Endothelial cell of umbilical vein (primary cell): ENCODE results near the gene TTC23L. TPM values are rescaled to one million over a fixed set of nuclear protein-coding genes. Genes with fewer than 3 reads are reported as not detected.

Experiments
- BruUV-seq: library from RNA; stranded (reverse); fragments of 400-500 nt; replicated peaks from 2 replicates; lab custom pipeline; 2021; lab: Mats Ljungman, UMichigan
- CTCF ChIA-PET: fragments of 300-600, 350-600 bp; sonication (Branson Sonifier 250); formaldehyde crosslinking; loops from one replicate; lab custom pipeline; 2021; ENCODE audit warnings: antibody characterized with exemption, inconsistent platforms; lab: Charles Lee
- POLR2A ChIA-PET: fragments of 300-600, 350-600 bp; sonication (Branson Sonifier 250); formaldehyde crosslinking; loops from one replicate; lab custom pipeline; 2021; ENCODE audit warnings: antibody characterized with exemption, inconsistent platforms; lab: Charles Lee
- DNase-seq: peaks from one replicate; pipeline ENCODE4 v3.0.0-alpha.2; 2011; ENCODE audit warnings: low read depth, low spot score
- FAIRE-seq: peaks from 2 replicates; lab custom pipeline; 2011; peaks lifted over from hg19 to GRCh38; lab: Jason Lieb, UNC
- H2AFZ ChIP-seq: 2 replicates; pipeline ENCODE4 v1.6.0; 2012; ENCODE audit warnings: low read depth, low read length, control low read depth, inconsistent platforms
- H3K27ac ChIP-seq: 2 replicates; pipeline ENCODE4 v1.5.1; 2011; ENCODE audit warnings: low read depth, mild to moderate bottlenecking, control low read depth, low read length, moderate library complexity; ENCODE audit not compliant: insufficient read depth
- H3K27me3 ChIP-seq, 2 experiments: 2 replicates each; pipeline versions ENCODE4 v1.6.0 to v1.6.1; 2011; ENCODE audit warnings: low read length in 2 of 2, mixed read lengths in 1 of 2; ENCODE audit not compliant: control insufficient read depth in 2 of 2, insufficient read depth in 2 of 2
- H3K36me3 ChIP-seq, 2 experiments: 2 replicates in 1 of 2; 3 replicates in 1 of 2; pipeline ENCODE4 v1.5.1; 2011; ENCODE audit warnings: low read length in 2 of 2, mild to moderate bottlenecking in 1 of 2, moderate library complexity in 1 of 2; ENCODE audit not compliant: control insufficient read depth in 2 of 2, insufficient read depth in 2 of 2; ENCODE audit errors: extremely low read depth in 1 of 2
- H3K4me1 ChIP-seq: 3 replicates; pipeline ENCODE4 v1.5.1; 2011; ENCODE audit warnings: mild to moderate bottlenecking, low read length; ENCODE audit not compliant: control insufficient read depth, insufficient read depth; ENCODE audit errors: extremely low read depth
- H3K4me2 ChIP-seq: 2 replicates; pipeline ENCODE4 v1.6.1; 2011; ENCODE audit warnings: low read length, control low read depth, mixed read lengths; ENCODE audit not compliant: insufficient read depth
- H3K4me3 ChIP-seq, 3 experiments: fragments of 200-600 bp in 1 of 3; sonication (generic), shearing (Covaris generic) in 1 of 3; replicated peaks in 1 of 3; 2 replicates each; pipeline ENCODE4 v1.5.1; 2011 to 2016; ENCODE audit warnings: control low read depth in 3 of 3, low read length in 3 of 3, mild to moderate bottlenecking in 2 of 3, inconsistent platforms in 1 of 3, low read depth in 1 of 3, moderate library complexity in 1 of 3; ENCODE audit not compliant: insufficient read depth in 1 of 3
- H3K79me2 ChIP-seq: 2 replicates; pipeline ENCODE4 v1.6.0; 2012; ENCODE audit warnings: low read length, inconsistent platforms; ENCODE audit not compliant: control insufficient read depth, insufficient read depth
- H3K9ac ChIP-seq: replicated peaks from 2 replicates; pipeline ENCODE3; 2011; ENCODE audit warnings: low read length, control low read depth; ENCODE audit not compliant: insufficient read depth; ENCODE audit errors: extremely low read depth
- H3K9me1 ChIP-seq: replicated peaks from 3 replicates; pipeline ENCODE4 v1.6.0; 2011; ENCODE audit warnings: mild to moderate bottlenecking, low read length; ENCODE audit not compliant: control insufficient read depth, insufficient read depth; ENCODE audit errors: extremely low read depth
- H3K9me3 ChIP-seq: replicated peaks from 2 replicates; pipeline ENCODE4 v1.5.1; 2012; ENCODE audit warnings: low read length, inconsistent platforms; ENCODE audit not compliant: control insufficient read depth, insufficient read depth
- H4K20me1 ChIP-seq: replicated peaks from 2 replicates; pipeline ENCODE3; 2011; ENCODE audit warnings: mild to moderate bottlenecking, low read length; ENCODE audit not compliant: control insufficient read depth, insufficient read depth; ENCODE audit errors: extremely low read depth
- EZH2 ChIP-seq: IDR thresholded peaks from 2 replicates; pipeline ENCODE4 v1.6.1; 2012; ENCODE audit warnings: borderline replicate concordance, low read depth, mild to moderate bottlenecking, moderate library complexity, low read length, inconsistent platforms; ENCODE audit not compliant: severe bottlenecking
- FOS ChIP-seq: IDR thresholded peaks from 2 replicates; pipeline ENCODE4 v1.6.1; 2011; ENCODE audit warnings: mild to moderate bottlenecking, low read length, moderate library complexity, borderline replicate concordance; ENCODE audit not compliant: insufficient read depth
- GATA2 ChIP-seq: IDR thresholded peaks from 2 replicates; pipeline ENCODE4 v1.7.0; 2011; ENCODE audit warnings: low read depth, mild to moderate bottlenecking, moderate library complexity, mixed read lengths, low read length; ENCODE audit not compliant: insufficient read length, insufficient read depth
- JUN ChIP-seq: IDR thresholded peaks from 2 replicates; pipeline ENCODE4 v1.6.1; 2011; ENCODE audit warnings: borderline replicate concordance, low read depth; ENCODE audit not compliant: insufficient read length, insufficient read depth
- MAX ChIP-seq: IDR thresholded peaks from 2 replicates; pipeline ENCODE4 v1.6.1; 2011; ENCODE audit not compliant: insufficient read depth, insufficient read length
- MYC ChIP-seq: IDR thresholded peaks from one replicate; pipeline ENCODE4 v1.6.1; 2011; ENCODE audit warnings: mild to moderate bottlenecking, low read depth, low read length
- POLR2A ChIP-seq: IDR thresholded peaks from 2 replicates; pipeline ENCODE4 v1.6.1; 2012; ENCODE audit warnings: low read depth, mild to moderate bottlenecking, control low read depth, low read length
- POLR2AphosphoS5 ChIP-seq: IDR thresholded peaks from 2 replicates; pipeline ENCODE4 v1.6.1; 2012; ENCODE audit warnings: low read depth, mild to moderate bottlenecking, control low read depth, low read length, moderate library complexity; ENCODE audit not compliant: insufficient read depth
- dilution Hi-C: fragments of 300-500 bp; cut with MboI; formaldehyde crosslinking; loops from one replicate; pipeline ENCODE4 v1.15.0; 2019; ENCODE audit warnings: low sequenced_read_pairs; ENCODE audit not compliant: extremely low pct_ligation_motif_present
- intact Hi-C: fragments of 100-400 bp; cut with micrococcal nuclease; formaldehyde crosslinking; loops from one replicate; pipeline ENCODE4 v1.10.0; 2022
- polyA plus RNA-seq, 4 experiments: library from polyadenylated mRNA; depleted of rRNA in 3 of 4; stranded (reverse) in 3 of 4; unstranded in 1 of 4; fragments of >200 nt; gene quantifications; 2 replicates each; pipeline versions ENCODE4 v1.2.1 to v1.2.3, GENCODE V29; 2011 to 2012; ENCODE audit warnings: missing spikeins in 1 of 4
- total RNA-seq: library from RNA; stranded (reverse); gene quantifications from 2 replicates; pipeline ENCODE4 v1.2.3, GENCODE V29; 2021
- TF ChIP-seq, protein P1 (sequence below), 2 donors: IDR thresholded peaks; 1 replicate in 1 of 2; 2 replicates in 1 of 2; pipeline ENCODE4 v1.5.1; 2011; ENCODE audit warnings: low read length in 2 of 2, mild to moderate bottlenecking in 2 of 2, moderate library complexity in 2 of 2, control low read depth in 1 of 2, inconsistent platforms in 1 of 2, low read depth in 1 of 2; ENCODE audit not compliant: insufficient read depth in 1 of 2; ENCODE audit errors: extremely low read depth in 1 of 2

The TTC23L gene
- total and polyA plus RNA-seq, 2 donors (not counting 3 experiments of a cell fraction or from before 2014, with no cell fraction given) = not detected

DNA sequence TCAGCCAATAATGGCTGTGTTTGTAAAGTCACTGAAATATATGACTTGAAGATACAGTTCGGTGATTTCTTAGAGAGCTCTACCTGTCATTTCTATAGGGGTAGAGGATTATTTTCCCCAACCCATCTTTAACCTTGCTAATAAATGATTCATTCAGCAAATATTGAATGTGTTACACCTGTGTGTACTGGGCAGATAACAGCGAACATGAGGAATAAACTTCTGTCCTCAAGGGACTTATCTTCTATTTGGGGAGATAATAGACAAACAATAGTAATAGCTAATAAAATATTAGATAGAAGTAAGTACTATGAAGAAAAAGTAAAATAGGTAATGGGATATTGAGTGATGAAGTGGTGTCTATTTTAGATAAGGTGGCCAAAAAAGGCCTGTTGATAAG, 9.3 kb downstream of the TTC23L start:
- DNase-seq = no peak
- no peak overlapping the region for H2AFZ ChIP-seq
- dilution Hi-C loops (no loop called here), intact Hi-C loops (no loop called here)
- H4K20me1 ChIP-seq = no peaks in the 10 kb centered on the region
- H3K4me1 ChIP-seq = no peaks in the 10 kb centered on the region
- CTCF ChIA-PET = interaction anchor here (2.8 kb wide), 1 partner anchor 11 kb away, joined by 8 read pairs; no protein-coding TSS in a partner anchor
- no peak overlapping the region for H3K27ac ChIP-seq
- H3K79me2 ChIP-seq = no peaks in the 10 kb centered on the region
- TF ChIP-seq MAX = no peak
- TF ChIP-seq EZH2 = no peak
- TF ChIP-seq MYC = no peak
- TF ChIP-seq, protein P1, sequence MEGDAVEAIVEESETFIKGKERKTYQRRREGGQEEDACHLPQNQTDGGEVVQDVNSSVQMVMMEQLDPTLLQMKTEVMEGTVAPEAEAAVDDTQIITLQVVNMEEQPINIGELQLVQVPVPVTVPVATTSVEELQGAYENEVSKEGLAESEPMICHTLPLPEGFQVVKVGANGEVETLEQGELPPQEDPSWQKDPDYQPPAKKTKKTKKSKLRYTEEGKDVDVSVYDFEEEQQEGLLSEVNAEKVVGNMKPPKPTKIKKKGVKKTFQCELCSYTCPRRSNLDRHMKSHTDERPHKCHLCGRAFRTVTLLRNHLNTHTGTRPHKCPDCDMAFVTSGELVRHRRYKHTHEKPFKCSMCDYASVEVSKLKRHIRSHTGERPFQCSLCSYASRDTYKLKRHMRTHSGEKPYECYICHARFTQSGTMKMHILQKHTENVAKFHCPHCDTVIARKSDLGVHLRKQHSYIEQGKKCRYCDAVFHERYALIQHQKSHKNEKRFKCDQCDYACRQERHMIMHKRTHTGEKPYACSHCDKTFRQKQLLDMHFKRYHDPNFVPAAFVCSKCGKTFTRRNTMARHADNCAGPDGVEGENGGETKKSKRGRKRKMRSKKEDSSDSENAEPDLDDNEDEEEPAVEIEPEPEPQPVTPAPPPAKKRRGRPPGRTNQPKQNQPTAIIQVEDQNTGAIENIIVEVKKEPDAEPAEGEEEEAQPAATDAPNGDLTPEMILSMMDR (IDR thresholded peaks at IDR 0.05; ENCODE audit: extremely low read depth in 1 of 2, insufficient read depth in 1 of 2, low read depth in 1 of 2, low read length in 2 of 2) = no peak
- TF ChIP-seq JUN = no peak
- TF ChIP-seq POLR2AphosphoS5 = no peak
- TF ChIP-seq FOS = no peak
- no peak for TF ChIP-seq GATA2
- TF ChIP-seq POLR2A = no peak
- H3K4me3 ChIP-seq = no peak overlapping the region
- H3K27me3 ChIP-seq = peaks cover 3 to 5% of the 10 kb centered on the region in 2 experiments
- H3K9me1 ChIP-seq = no peaks in the 10 kb centered on the region
- no TSS peak for BruUV-seq
- H3K36me3 ChIP-seq = no peaks in the 10 kb centered on the region
- no peak overlapping the region for H3K4me2 ChIP-seq
- no peaks in the 10 kb centered on the region for H3K9me3 ChIP-seq
- POLR2A ChIA-PET = no interaction called here
- no peak for FAIRE-seq
- no peak overlapping the region for H3K9ac ChIP-seq
